Measurements from ENCODE around the gene ATOX1.

The ATOX1 gene

DNA sequence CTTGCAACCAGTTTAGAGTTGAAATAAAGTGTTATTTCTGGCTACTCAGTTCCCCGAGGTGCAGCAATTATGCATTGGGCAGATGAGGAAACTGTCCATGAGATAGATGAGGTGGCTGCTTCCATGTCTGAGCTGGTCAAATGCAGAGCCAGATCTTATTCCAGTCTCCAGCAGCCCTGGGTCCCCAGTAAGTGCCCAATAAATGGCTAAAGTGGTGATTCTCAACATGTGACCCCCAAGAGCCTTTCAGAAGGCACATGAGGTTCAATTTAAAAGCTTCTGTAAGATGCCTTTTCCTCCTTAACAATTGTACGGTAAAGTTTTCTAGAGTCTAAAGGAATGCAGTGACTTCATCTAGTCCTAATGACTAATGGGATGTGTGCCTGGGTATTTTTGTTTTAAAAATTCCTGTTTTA lies 17.5 kb downstream of the ATOX1 start:
- H3K27me3 ChIP-seq (ENCODE audit: control insufficient read depth, low read length) = no peaks in the 10 kb centered on the region
- H3K4me2 ChIP-seq (ENCODE audit: low read length) = no peak overlapping the region
- no peaks in the 10 kb centered on the region for H3K9me2 ChIP-seq (replicated peaks; ENCODE audit: control insufficient read depth, low read length)
- H3K4me3 ChIP-seq (ENCODE audit: low read length) = no peak overlapping the region
- no peak overlapping the region for H3K27ac ChIP-seq (ENCODE audit: low read depth, low read length)
- H3K9me3 ChIP-seq (ENCODE audit: control insufficient read depth, insufficient read depth, low read length) = no peaks in the 10 kb centered on the region
- no peaks in the 10 kb centered on the region for H3K79me2 ChIP-seq (ENCODE audit: control insufficient read depth, low read length)
- H3F3A ChIP-seq (ENCODE audit: control insufficient read depth, insufficient read depth) = peaks cover 3% of the 10 kb centered on the region; the same call in 1 of the 2 replicates
- H3K4me1 ChIP-seq (ENCODE audit: control insufficient read depth, low read length) = no peaks in the 10 kb centered on the region
- H4K20me1 ChIP-seq (ENCODE audit: control insufficient read depth, insufficient read depth, low read depth, low read length) = no peaks in the 10 kb centered on the region
- peaks cover 33% of the 10 kb centered on the region for H3K36me3 ChIP-seq (ENCODE audit: control insufficient read depth, low read length)
- TF ChIP-seq, protein P1, sequence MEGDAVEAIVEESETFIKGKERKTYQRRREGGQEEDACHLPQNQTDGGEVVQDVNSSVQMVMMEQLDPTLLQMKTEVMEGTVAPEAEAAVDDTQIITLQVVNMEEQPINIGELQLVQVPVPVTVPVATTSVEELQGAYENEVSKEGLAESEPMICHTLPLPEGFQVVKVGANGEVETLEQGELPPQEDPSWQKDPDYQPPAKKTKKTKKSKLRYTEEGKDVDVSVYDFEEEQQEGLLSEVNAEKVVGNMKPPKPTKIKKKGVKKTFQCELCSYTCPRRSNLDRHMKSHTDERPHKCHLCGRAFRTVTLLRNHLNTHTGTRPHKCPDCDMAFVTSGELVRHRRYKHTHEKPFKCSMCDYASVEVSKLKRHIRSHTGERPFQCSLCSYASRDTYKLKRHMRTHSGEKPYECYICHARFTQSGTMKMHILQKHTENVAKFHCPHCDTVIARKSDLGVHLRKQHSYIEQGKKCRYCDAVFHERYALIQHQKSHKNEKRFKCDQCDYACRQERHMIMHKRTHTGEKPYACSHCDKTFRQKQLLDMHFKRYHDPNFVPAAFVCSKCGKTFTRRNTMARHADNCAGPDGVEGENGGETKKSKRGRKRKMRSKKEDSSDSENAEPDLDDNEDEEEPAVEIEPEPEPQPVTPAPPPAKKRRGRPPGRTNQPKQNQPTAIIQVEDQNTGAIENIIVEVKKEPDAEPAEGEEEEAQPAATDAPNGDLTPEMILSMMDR (IDR thresholded peaks at IDR 0.05; ENCODE audit: low read depth, low read length, poor library complexity, severe bottlenecking) = peak; percentile 29
- TF ChIP-seq EZH2phosphoT487 (IDR thresholded peaks at IDR 0.05; ENCODE audit: borderline replicate concordance, low read length) = no peak

DNA sequence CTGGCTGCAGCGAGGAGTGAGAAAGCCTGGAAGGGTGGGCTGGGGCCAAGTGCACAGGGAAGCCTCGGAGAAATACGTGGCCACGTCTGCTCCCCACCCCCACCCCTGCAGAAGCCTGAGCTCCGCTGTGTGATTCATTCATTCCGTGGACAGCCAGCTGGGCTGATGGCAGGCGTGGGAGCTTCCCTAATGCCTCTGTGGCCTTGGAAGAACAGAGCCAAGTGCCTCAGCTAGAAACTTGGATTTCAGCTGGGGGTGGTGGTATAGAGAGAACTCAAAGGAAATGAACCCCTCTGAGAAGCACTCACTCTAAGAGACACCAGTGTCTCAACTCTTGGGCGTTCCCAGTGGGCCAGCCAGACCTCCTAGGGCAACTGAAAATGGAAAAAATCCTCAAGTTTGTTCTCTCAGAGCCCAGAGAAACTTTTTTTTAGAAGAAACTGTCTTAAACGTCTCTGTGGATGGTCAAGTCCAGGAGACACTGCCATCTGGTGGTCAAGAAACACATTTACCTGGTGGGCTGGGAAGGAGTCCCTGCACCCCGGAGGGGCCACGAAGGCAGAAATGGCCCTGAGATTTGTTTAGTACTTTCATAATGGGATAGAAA lies 18.0 kb downstream of the ATOX1 start:
- no peak overlapping the region for H3K4me3 ChIP-seq (ENCODE audit: low read length)
- no peaks in the 10 kb centered on the region for H3K9me2 ChIP-seq (replicated peaks; ENCODE audit: control insufficient read depth, low read length)
- H4K20me1 ChIP-seq (ENCODE audit: control insufficient read depth, insufficient read depth, low read depth, low read length) = no peaks in the 10 kb centered on the region
- H3K27me3 ChIP-seq (ENCODE audit: control insufficient read depth, low read length) = no peaks in the 10 kb centered on the region
- H3K4me1 ChIP-seq (ENCODE audit: control insufficient read depth, low read length) = no peaks in the 10 kb centered on the region
- H3K9me3 ChIP-seq (ENCODE audit: control insufficient read depth, insufficient read depth, low read length) = no peaks in the 10 kb centered on the region
- peaks cover 3% of the 10 kb centered on the region; the same call in 1 of the 2 replicates for H3F3A ChIP-seq (ENCODE audit: control insufficient read depth, insufficient read depth)
- H3K4me2 ChIP-seq (ENCODE audit: low read length) = no peak overlapping the region
- H3K27ac ChIP-seq (ENCODE audit: low read depth, low read length) = no peak overlapping the region
- no peaks in the 10 kb centered on the region for H3K79me2 ChIP-seq (ENCODE audit: control insufficient read depth, low read length)
- TF ChIP-seq, protein P1 (IDR thresholded peaks at IDR 0.05; ENCODE audit: low read depth, low read length, poor library complexity, severe bottlenecking) = peak; percentile 84
- TF ChIP-seq EZH2phosphoT487 (IDR thresholded peaks at IDR 0.05; ENCODE audit: borderline replicate concordance, low read length) = no peak
- peaks cover 28% of the 10 kb centered on the region for H3K36me3 ChIP-seq (ENCODE audit: control insufficient read depth, low read length)

DNA sequence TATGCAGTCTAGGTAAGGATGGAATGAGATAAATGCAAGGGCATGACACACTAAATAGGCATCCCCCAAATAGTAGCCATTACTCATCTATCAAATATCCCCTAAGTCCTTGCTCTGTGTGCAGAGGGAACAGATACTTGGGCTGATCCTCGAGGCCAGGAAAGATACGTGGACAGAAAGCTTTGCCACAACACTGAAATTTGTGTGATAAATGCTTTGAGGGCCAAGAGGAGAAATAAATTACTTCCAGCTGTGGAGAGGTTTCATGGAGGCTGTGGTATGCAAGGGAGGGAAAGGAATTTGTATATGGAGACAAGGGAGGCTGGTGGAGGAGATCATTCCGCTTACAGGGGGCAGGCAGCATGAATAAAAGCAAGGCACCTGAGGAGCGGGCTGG lies 18.5 kb downstream of the ATOX1 start:
- H3K79me2 ChIP-seq (ENCODE audit: control insufficient read depth, low read length) = no peaks in the 10 kb centered on the region
- H3K36me3 ChIP-seq (ENCODE audit: control insufficient read depth, low read length) = peaks cover 23% of the 10 kb centered on the region
- H4K20me1 ChIP-seq (ENCODE audit: control insufficient read depth, insufficient read depth, low read depth, low read length) = no peaks in the 10 kb centered on the region
- H3K4me2 ChIP-seq (ENCODE audit: low read length) = no peak overlapping the region
- H3K9me2 ChIP-seq (replicated peaks; ENCODE audit: control insufficient read depth, low read length) = no peaks in the 10 kb centered on the region
- no peak overlapping the region for H3K4me3 ChIP-seq (ENCODE audit: low read length)
- H3K27ac ChIP-seq (ENCODE audit: low read depth, low read length) = no peak overlapping the region
- H3K9me3 ChIP-seq (ENCODE audit: control insufficient read depth, insufficient read depth, low read length) = no peaks in the 10 kb centered on the region
- H3K27me3 ChIP-seq (ENCODE audit: control insufficient read depth, low read length) = no peaks in the 10 kb centered on the region
- no peaks in the 10 kb centered on the region for H3K4me1 ChIP-seq (ENCODE audit: control insufficient read depth, low read length)
- TF ChIP-seq EZH2phosphoT487 (IDR thresholded peaks at IDR 0.05; ENCODE audit: borderline replicate concordance, low read length) = no peak
- TF ChIP-seq, protein P1 (IDR thresholded peaks at IDR 0.05; ENCODE audit: low read depth, low read length, poor library complexity, severe bottlenecking) = no peak
- peaks cover 3% of the 10 kb centered on the region; the same call in 1 of the 2 replicates for H3F3A ChIP-seq (ENCODE audit: control insufficient read depth, insufficient read depth)

All from DOHH2 (cell line).